ENCODE results near the gene TIMM8B. TPM values are rescaled to one million over a fixed set of nuclear protein-coding genes. Genes with fewer than 3 reads are reported as not detected.
A peak's percentile ranks its signal among the peaks of the same experiment; 100 is the strongest.

The TIMM8B gene
- 87.3 TPM for total RNA-seq (2021; ENCODE audit: unreplicated experiment)
- 147 TPM for polyA plus RNA-seq (2012; ENCODE audit: insufficient read length)
- Bru-seq, nascent RNA: percentile 94 among the genes with signal in this experiment
- BruChase-seq, experiment 1, labeled RNA remaining after a 2-hour chase: percentile 87 among the genes with signal in this experiment
- BruChase-seq, experiment 2, labeled RNA remaining after a 6-hour chase: percentile 93 among the genes with signal in this experiment
- long read RNA-seq, transcript TIMM8B-201 (2 exons, 819 nt): major isoform, 51 of 92 reads
- long read RNA-seq, transcript TIMM8B-203 (3 exons, 1,155 nt): minor isoform, 6 of 92 reads
- long read RNA-seq, partial matches to known transcripts: 1 of 92 reads
- long read RNA-seq, other reads (novel, unspliced or antisense): 31 of 92 reads

- intact Hi-C loops (cut with micrococcal nuclease; ENCODE audit: unreplicated experiment): no loop called here
- ChIA-PET CTCF (interaction anchor here (0.9 kb wide), 1 partner anchor 89 kb away, joined by 3 read pairs; the partner anchor contains the start of gene BCO2), POLR2A (interaction anchor here (0.5 to 1.2 kb wide), 5 partner anchors 11 to 272 kb away, joined by 3 to 5 read pairs (median 3); partner anchors contain the start of gene ALG9)
- peak within 1 kb of the TSS; percentile 77 to 99 for H3K4me3 ChIP-seq (ENCODE audit: low read depth in 2 of 2, low read length in 2 of 2)
- no peaks in the 10 kb centered on the region for H3K9me3 ChIP-seq (ENCODE audit: control insufficient read depth, insufficient read depth, low read depth, low read length)
- no peaks in the 10 kb centered on the region for H3K27me3 ChIP-seq (ENCODE audit: control insufficient read depth, insufficient read depth, low read length)
- peak within 1 kb of the TSS; percentile 92 for H3K27ac ChIP-seq (ENCODE audit: low read length)
- no TSS peak for BruUV-seq (replicated peaks)
- ATAC-seq (peak; percentile 97), DNase-seq (ENCODE audit: low read depth, low spot score) (peak; percentile 92)
- TF ChIP-seq TCF7L2 (IDR thresholded peaks at IDR 0.05; ENCODE audit: low read depth, low read length) (no peak), POLR2AphosphoS5 (IDR thresholded peaks at IDR 0.05; ENCODE audit: low read depth, low read length) (peak; percentile 94), CTCF (IDR thresholded peaks at IDR 0.05) (no peak), SIN3A (IDR thresholded peaks at IDR 0.05; ENCODE audit: borderline replicate concordance, insufficient read depth, low read depth, low read length) (no peak; the same call in 1 of the 2 replicates)
- TF ChIP-seq, protein P1, sequence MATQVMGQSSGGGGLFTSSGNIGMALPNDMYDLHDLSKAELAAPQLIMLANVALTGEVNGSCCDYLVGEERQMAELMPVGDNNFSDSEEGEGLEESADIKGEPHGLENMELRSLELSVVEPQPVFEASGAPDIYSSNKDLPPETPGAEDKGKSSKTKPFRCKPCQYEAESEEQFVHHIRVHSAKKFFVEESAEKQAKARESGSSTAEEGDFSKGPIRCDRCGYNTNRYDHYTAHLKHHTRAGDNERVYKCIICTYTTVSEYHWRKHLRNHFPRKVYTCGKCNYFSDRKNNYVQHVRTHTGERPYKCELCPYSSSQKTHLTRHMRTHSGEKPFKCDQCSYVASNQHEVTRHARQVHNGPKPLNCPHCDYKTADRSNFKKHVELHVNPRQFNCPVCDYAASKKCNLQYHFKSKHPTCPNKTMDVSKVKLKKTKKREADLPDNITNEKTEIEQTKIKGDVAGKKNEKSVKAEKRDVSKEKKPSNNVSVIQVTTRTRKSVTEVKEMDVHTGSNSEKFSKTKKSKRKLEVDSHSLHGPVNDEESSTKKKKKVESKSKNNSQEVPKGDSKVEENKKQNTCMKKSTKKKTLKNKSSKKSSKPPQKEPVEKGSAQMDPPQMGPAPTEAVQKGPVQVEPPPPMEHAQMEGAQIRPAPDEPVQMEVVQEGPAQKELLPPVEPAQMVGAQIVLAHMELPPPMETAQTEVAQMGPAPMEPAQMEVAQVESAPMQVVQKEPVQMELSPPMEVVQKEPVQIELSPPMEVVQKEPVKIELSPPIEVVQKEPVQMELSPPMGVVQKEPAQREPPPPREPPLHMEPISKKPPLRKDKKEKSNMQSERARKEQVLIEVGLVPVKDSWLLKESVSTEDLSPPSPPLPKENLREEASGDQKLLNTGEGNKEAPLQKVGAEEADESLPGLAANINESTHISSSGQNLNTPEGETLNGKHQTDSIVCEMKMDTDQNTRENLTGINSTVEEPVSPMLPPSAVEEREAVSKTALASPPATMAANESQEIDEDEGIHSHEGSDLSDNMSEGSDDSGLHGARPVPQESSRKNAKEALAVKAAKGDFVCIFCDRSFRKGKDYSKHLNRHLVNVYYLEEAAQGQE (IDR thresholded peaks at IDR 0.05; ENCODE audit: insufficient read depth in 1 of 2, low read depth in 2 of 2, low read length in 1 of 2): 0 out of 4 replicates have a peak, but pooled peaks of 1 of the 2 experiments have one; percentile 42
- H3K4me1 ChIP-seq (ENCODE audit: control insufficient read depth, insufficient read depth, low read length): peaks cover 4% of the 10 kb centered on the region
- peaks cover 39% of the 10 kb centered on the region for H3K36me3 ChIP-seq (ENCODE audit: control insufficient read depth, insufficient read depth, low read length)
- in situ Hi-C loops (cut with HindIII; ENCODE audit: low pct_unique_long_range_greater_than_20kb, low sequenced_read_pairs): no loop called here
These were observed at the start of gene TIMM8B, which contains the start of gene SDHD for GRCh38 chr11:112086422-112087191. TIMM8B (minus strand) TSS chr11:112086756; CDS start chr11:112086723, 33 bp downstream. SDHD (plus strand) TSS chr11:112086873; CDS start chr11:112086908, 35 bp downstream.

DNA sequence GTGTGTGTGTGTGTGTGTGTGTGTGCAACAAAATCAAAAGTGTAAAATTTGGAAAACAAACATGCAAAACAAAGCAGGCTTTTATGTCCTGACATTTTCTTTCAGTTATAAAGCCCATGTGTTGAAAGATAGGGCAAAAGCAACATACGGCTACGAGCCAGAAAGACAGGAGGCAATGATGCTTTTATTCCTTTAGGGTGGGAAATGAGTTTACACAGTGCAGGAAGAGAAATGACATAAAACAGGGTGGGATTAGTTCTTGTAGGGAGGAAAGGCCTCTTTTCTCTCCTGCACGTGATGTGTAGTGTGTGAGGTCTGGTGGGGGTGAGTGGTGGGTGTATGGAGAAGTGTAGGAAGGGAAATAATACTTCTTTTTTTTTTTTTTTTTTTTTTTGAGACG lies 47.9 kb upstream of the TIMM8B start:
- Histone ChIP-seq H3K27ac (ENCODE audit: low read length) (no peak overlapping the region), H3K4me3 (ENCODE audit: low read depth in 2 of 2, low read length in 2 of 2) (no peak overlapping the region), H3K4me1 (ENCODE audit: control insufficient read depth, insufficient read depth, low read length) (no peaks in the 10 kb centered on the region), H3K27me3 (ENCODE audit: control insufficient read depth, insufficient read depth, low read length) (no peaks in the 10 kb centered on the region), H3K36me3 (ENCODE audit: control insufficient read depth, insufficient read depth, low read length) (no peaks in the 10 kb centered on the region), H3K9me3 (ENCODE audit: control insufficient read depth, insufficient read depth, low read depth, low read length) (no peaks in the 10 kb centered on the region)
- in situ Hi-C loops (cut with HindIII; ENCODE audit: low pct_unique_long_range_greater_than_20kb, low sequenced_read_pairs): no loop called here
- ATAC-seq (no peak), DNase-seq (ENCODE audit: low read depth, low spot score) (no peak)
- ChIA-PET CTCF (interaction anchor here (0.7 kb wide), 1 partner anchor 59 kb away, joined by 3 read pairs; no protein-coding TSS in a partner anchor), POLR2A (no interaction called here)
- BruUV-seq (replicated peaks): no TSS peak
- TF ChIP-seq SIN3A (IDR thresholded peaks at IDR 0.05; ENCODE audit: borderline replicate concordance, insufficient read depth, low read depth, low read length) (no peak), CTCF (IDR thresholded peaks at IDR 0.05) (no peak), POLR2AphosphoS5 (IDR thresholded peaks at IDR 0.05; ENCODE audit: low read depth, low read length) (no peak), TCF7L2 (IDR thresholded peaks at IDR 0.05; ENCODE audit: low read depth, low read length) (no peak)
- TF ChIP-seq, protein P1 (IDR thresholded peaks at IDR 0.05; ENCODE audit: insufficient read depth in 1 of 2, low read depth in 2 of 2, low read length in 1 of 2): no peak
- intact Hi-C loops (cut with micrococcal nuclease; ENCODE audit: unreplicated experiment): no loop called here

Data from Panc1 (cell line).